Thyroid gland (tissue), 4 donors: ENCODE measurements around the gene RNFT2.

ENCODE experiments used
- POLR2A ChIP-seq, 2 donors: fragments of 450-650 bp; IDR thresholded peaks; one replicate each; pipeline ENCODE4 v1.6.1; 2017; ENCODE audit warnings: antibody characterized with exemption in 2 of 2, mild to moderate bottlenecking in 2 of 2, moderate library complexity in 1 of 2
- TF ChIP-seq, protein P1 (sequence below), 6 experiments: fragments of 200-600 bp in 3 of 6; fragments of 450-650 bp in 3 of 6; sonication (generic) in 3 of 6; IDR thresholded peaks; one replicate each; pipeline ENCODE4 v1.5.1; 2016 to 2019; ENCODE audit warnings: antibody characterized with exemption in 6 of 6, mild to moderate bottlenecking in 2 of 6, inconsistent platforms in 1 of 6, moderate library complexity in 1 of 6

DNA sequence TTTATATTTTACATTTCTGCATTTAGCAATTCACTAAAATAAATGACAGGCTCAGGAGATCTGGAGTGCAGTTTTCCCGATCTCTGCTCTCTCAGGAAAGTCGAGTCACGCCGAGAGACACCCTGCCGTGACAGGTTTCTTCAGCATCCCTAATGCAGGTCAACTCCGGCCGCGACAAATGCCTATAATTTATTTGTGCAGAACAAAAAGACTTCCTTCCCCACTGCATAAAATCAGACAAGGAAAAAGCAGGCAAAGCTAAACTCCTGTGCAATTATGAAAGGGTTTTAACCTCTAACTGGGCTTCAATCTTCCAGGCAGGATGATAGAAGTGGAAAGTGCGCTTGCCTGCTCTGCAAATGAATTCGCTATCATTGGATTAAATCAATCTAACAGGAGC is 28.3 kb upstream of the RNFT2 start:
- no peak for TF ChIP-seq POLR2A (IDR thresholded peaks at IDR 0.05)
- TF ChIP-seq, protein P1, sequence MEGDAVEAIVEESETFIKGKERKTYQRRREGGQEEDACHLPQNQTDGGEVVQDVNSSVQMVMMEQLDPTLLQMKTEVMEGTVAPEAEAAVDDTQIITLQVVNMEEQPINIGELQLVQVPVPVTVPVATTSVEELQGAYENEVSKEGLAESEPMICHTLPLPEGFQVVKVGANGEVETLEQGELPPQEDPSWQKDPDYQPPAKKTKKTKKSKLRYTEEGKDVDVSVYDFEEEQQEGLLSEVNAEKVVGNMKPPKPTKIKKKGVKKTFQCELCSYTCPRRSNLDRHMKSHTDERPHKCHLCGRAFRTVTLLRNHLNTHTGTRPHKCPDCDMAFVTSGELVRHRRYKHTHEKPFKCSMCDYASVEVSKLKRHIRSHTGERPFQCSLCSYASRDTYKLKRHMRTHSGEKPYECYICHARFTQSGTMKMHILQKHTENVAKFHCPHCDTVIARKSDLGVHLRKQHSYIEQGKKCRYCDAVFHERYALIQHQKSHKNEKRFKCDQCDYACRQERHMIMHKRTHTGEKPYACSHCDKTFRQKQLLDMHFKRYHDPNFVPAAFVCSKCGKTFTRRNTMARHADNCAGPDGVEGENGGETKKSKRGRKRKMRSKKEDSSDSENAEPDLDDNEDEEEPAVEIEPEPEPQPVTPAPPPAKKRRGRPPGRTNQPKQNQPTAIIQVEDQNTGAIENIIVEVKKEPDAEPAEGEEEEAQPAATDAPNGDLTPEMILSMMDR (IDR thresholded peaks at IDR 0.05) = no peak
